ENCODE results near the gene FNDC3B. TPM values are rescaled to one million over a fixed set of nuclear protein-coding genes. Genes with fewer than 3 reads are reported as not detected.

Gene FNDC3B
- total RNA-seq, 1 donor from 2014 or later = 29.5 TPM

DNA sequence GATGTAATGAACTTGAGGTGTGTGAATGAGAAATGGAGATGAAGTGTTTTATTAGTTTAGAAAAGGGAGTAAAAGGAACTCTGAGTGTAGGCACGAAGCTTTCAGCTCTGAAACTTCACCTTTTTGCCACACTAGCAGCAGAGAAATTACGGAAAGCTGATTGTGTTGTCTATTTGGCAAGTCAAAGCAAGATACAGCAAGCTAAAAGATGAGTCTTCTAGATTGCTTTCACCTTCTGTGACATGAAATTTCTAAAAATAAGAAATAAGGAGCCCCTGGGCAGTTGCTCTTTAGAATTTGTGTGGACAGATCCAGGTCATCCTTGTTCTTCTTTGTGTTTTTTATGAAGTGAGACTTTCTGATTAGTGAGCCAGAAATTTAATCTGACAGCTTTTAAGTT, 143.4 kb downstream of the FNDC3B start:
- Histone ChIP-seq H4K20me1 (ENCODE audit: low read depth) (peaks cover 16% of the 10 kb centered on the region), H3K4me3 (no peak overlapping the region), H3K4me2 (no peak overlapping the region), H2AFZ (replicated peaks) (no peak overlapping the region), H3K27me3 (no peaks in the 10 kb centered on the region), H3K4me1 (no peaks in the 10 kb centered on the region), H3K9ac (no peak overlapping the region), H3K9me3 (ENCODE audit: low read depth) (no peaks in the 10 kb centered on the region), H3K79me2 (ENCODE audit: low read depth) (peaks cover 45% of the 10 kb centered on the region), H3F3A (ENCODE audit: low read depth) (no peaks in the 10 kb centered on the region), H3K36me3 (no peaks in the 10 kb centered on the region), H3K27ac (no peak overlapping the region)
- no peak for TF ChIP-seq EZH2phosphoT487 (IDR thresholded peaks at IDR 0.05)
- TF ChIP-seq, protein P1, sequence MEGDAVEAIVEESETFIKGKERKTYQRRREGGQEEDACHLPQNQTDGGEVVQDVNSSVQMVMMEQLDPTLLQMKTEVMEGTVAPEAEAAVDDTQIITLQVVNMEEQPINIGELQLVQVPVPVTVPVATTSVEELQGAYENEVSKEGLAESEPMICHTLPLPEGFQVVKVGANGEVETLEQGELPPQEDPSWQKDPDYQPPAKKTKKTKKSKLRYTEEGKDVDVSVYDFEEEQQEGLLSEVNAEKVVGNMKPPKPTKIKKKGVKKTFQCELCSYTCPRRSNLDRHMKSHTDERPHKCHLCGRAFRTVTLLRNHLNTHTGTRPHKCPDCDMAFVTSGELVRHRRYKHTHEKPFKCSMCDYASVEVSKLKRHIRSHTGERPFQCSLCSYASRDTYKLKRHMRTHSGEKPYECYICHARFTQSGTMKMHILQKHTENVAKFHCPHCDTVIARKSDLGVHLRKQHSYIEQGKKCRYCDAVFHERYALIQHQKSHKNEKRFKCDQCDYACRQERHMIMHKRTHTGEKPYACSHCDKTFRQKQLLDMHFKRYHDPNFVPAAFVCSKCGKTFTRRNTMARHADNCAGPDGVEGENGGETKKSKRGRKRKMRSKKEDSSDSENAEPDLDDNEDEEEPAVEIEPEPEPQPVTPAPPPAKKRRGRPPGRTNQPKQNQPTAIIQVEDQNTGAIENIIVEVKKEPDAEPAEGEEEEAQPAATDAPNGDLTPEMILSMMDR (IDR thresholded peaks at IDR 0.05) = no peak
- no peak for TF ChIP-seq EZH2 (IDR thresholded peaks at IDR 0.05)
- Mint-ChIP-seq H3K36me3 (peaks cover 18% of the 10 kb centered on the region), H3K9me3 (no peaks in the 10 kb centered on the region), H3K4me1 (peaks cover 33% of the 10 kb centered on the region), H3K4me3 (no peak overlapping the region), H3K27me3 (ENCODE audit: insufficient read depth, low read depth) (no peaks in the 10 kb centered on the region), H3K27ac (peak overlapping the region; percentile 13)
- DNase-seq (ENCODE audit: low spot score) = no peak

DNA sequence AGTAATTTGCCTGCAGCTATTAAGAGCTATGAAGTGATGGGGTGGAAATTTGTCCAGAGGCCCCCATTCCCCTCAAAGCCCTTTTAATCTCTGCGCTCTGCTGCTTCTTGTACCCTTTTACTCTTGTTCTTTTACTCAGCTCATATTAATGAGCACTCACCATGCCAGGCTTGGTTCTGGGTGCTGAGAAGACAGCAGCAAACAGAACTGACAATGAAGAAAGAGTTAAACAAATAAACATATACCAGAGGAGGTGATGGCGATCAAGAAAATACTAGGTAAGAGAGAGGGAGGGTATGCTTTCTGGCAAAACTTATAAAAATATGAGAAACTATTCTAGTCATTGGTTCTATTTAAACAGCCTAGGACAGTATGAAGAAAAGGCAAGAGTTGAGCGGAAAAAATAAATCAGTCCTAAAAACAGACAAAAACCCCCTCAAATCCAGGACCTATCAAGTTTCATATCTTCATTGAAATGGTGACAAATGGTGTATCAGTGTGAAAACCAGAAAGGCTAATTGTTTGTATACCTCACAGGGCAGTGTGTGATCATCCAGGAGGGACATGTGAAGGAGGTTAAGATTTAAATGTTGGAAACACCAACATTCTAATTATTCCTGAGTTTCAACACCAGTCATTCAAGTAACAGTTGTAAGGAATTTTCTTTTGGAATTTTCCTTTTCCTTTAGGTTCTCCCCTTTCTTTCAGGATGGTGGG, 144.9 kb downstream of the FNDC3B start:
- Mint-ChIP-seq H3K4me1 (peaks cover 30% of the 10 kb centered on the region), H3K9me3 (no peaks in the 10 kb centered on the region), H3K36me3 (peaks cover 14% of the 10 kb centered on the region), H3K27ac (no peak overlapping the region), H3K27me3 (ENCODE audit: insufficient read depth, low read depth) (no peaks in the 10 kb centered on the region), H3K4me3 (no peak overlapping the region)
- TF ChIP-seq EZH2 (IDR thresholded peaks at IDR 0.05) = no peak
- TF ChIP-seq, protein P1 (IDR thresholded peaks at IDR 0.05) = no peak
- TF ChIP-seq EZH2phosphoT487 (IDR thresholded peaks at IDR 0.05) = no peak
- Histone ChIP-seq H4K20me1 (ENCODE audit: low read depth) (peaks cover 16% of the 10 kb centered on the region), H3K36me3 (no peaks in the 10 kb centered on the region), H3K27ac (no peak overlapping the region), H3K4me1 (no peaks in the 10 kb centered on the region), H3K4me3 (no peak overlapping the region), H3F3A (ENCODE audit: low read depth) (no peaks in the 10 kb centered on the region), H3K9ac (no peak overlapping the region), H3K79me2 (ENCODE audit: low read depth) (peaks cover 37% of the 10 kb centered on the region), H3K9me3 (ENCODE audit: low read depth) (no peaks in the 10 kb centered on the region), H3K27me3 (no peaks in the 10 kb centered on the region), H2AFZ (replicated peaks) (no peak overlapping the region), H3K4me2 (no peak overlapping the region)
- DNase-seq (ENCODE audit: low spot score) = no peak

GRCh38 chr3:172185907-172186306, 146.5 kb downstream of the FNDC3B start:
- Mint-ChIP-seq H3K9me3 (no peaks in the 10 kb centered on the region), H3K27me3 (ENCODE audit: insufficient read depth, low read depth) (no peaks in the 10 kb centered on the region), H3K4me1 (peaks cover 26% of the 10 kb centered on the region), H3K36me3 (peaks cover 6% of the 10 kb centered on the region), H3K4me3 (no peak overlapping the region), H3K27ac (no peak overlapping the region)
- Histone ChIP-seq H3K9me3 (ENCODE audit: low read depth) (no peaks in the 10 kb centered on the region), H3K4me3 (no peak overlapping the region), H3K4me1 (no peaks in the 10 kb centered on the region), H3K79me2 (ENCODE audit: low read depth) (peaks cover 29% of the 10 kb centered on the region), H3K4me2 (no peak overlapping the region), H2AFZ (replicated peaks) (no peak overlapping the region), H4K20me1 (ENCODE audit: low read depth) (peaks cover 16% of the 10 kb centered on the region), H3K9ac (no peak overlapping the region), H3K36me3 (no peaks in the 10 kb centered on the region), H3F3A (ENCODE audit: low read depth) (no peaks in the 10 kb centered on the region), H3K27ac (no peak overlapping the region), H3K27me3 (no peaks in the 10 kb centered on the region)
- no peak for DNase-seq (ENCODE audit: low spot score)
- TF ChIP-seq EZH2 (IDR thresholded peaks at IDR 0.05) = no peak

DNA sequence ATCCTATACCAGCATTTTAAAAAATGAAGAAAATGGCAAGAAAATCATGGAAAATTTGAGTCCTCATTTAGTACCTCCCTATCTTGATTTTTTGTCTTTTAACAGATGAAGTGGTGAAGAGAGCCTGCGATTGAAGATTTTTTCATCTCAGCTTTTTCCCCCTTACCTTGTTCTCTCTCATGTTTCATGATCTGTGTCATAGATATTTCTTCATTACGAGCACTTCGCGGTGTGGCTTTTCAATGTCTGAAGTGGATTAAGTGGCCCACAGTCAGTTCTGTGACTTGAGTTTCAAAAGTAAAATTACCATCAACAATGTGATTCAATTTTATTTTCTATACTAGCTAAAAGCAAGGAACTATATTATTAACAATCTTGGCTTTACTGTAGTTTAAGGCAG, 147.2 kb downstream of the FNDC3B start:
- Mint-ChIP-seq H3K4me1 (peaks cover 26% of the 10 kb centered on the region), H3K27me3 (ENCODE audit: insufficient read depth, low read depth) (no peaks in the 10 kb centered on the region)
- no peak for DNase-seq (ENCODE audit: low spot score)

More for the DNA sequence above, 147.2 kb downstream of the FNDC3B start:
- Histone ChIP-seq H3K4me2 (no peak overlapping the region), H3K4me3 (no peak overlapping the region), H3K9ac (no peak overlapping the region), H3K79me2 (ENCODE audit: low read depth) (peaks cover 33% of the 10 kb centered on the region), H3K9me3 (ENCODE audit: low read depth) (no peaks in the 10 kb centered on the region), H4K20me1 (ENCODE audit: low read depth) (peaks cover 16% of the 10 kb centered on the region), H3K4me1 (no peaks in the 10 kb centered on the region), H3K27me3 (no peaks in the 10 kb centered on the region), H3K36me3 (no peaks in the 10 kb centered on the region), H3K27ac (no peak overlapping the region), H3F3A (ENCODE audit: low read depth) (no peaks in the 10 kb centered on the region), H2AFZ (replicated peaks) (no peak overlapping the region)
- TF ChIP-seq, protein P1 (IDR thresholded peaks at IDR 0.05) = no peak
- no peak for TF ChIP-seq EZH2phosphoT487 (IDR thresholded peaks at IDR 0.05)
- no peak for TF ChIP-seq EZH2 (IDR thresholded peaks at IDR 0.05)
- Mint-ChIP-seq H3K4me3 (no peak overlapping the region), H3K9me3 (no peaks in the 10 kb centered on the region), H3K36me3 (peaks cover 9% of the 10 kb centered on the region), H3K27ac (no peak overlapping the region)

Data from neural progenitor cell (in vitro differentiated cells).